H9 (cell line): ENCODE data around the gene TMED10. TPM values are rescaled to one million over a fixed set of nuclear protein-coding genes. Genes with fewer than 3 reads are reported as not detected.

Experiments
- DNase-seq: peaks from one replicate; pipeline ENCODE4 v3.0.0-alpha.2; 2017
- H2AFZ ChIP-seq: one replicate; pipeline ENCODE4 v1.6.1; 2013; ENCODE audit warnings: mild to moderate bottlenecking, low read length, control low read depth, moderate library complexity
- H2AK5ac ChIP-seq: 2 replicates; pipeline ENCODE4 v1.6.1; 2013; ENCODE audit warnings: low read length, control low read depth, mixed read lengths; ENCODE audit not compliant: insufficient read length
- H2BK120ac ChIP-seq: one replicate; pipeline ENCODE4 v1.6.1; 2013; ENCODE audit warnings: low read depth, mild to moderate bottlenecking, low read length, control low read depth, inconsistent platforms; ENCODE audit not compliant: poor library complexity, severe bottlenecking
- H2BK12ac ChIP-seq: 2 replicates; pipeline ENCODE4 v1.6.1; 2013; ENCODE audit warnings: low read length, control low read depth, mixed read lengths, low read depth; ENCODE audit not compliant: insufficient read length
- H2BK15ac ChIP-seq: 2 replicates; pipeline ENCODE4 v1.6.1; 2013; ENCODE audit warnings: low read depth, low read length, control low read depth
- H2BK20ac ChIP-seq: one replicate; pipeline ENCODE4 v1.6.1; 2013; ENCODE audit warnings: low read depth, mild to moderate bottlenecking, low read length, control low read depth, inconsistent platforms; ENCODE audit not compliant: poor library complexity, severe bottlenecking
- H2BK5ac ChIP-seq: 2 replicates; pipeline ENCODE4 v1.6.1; 2013; ENCODE audit warnings: low read length, control low read depth, mixed read lengths; ENCODE audit not compliant: insufficient read length
- H3K14ac ChIP-seq: 2 replicates; pipeline ENCODE4 v1.6.1; 2013; ENCODE audit warnings: low read length, control low read depth; ENCODE audit not compliant: insufficient read depth
- H3K18ac ChIP-seq: 2 replicates; pipeline ENCODE4 v1.6.1; 2013; ENCODE audit warnings: low read depth, mild to moderate bottlenecking, mixed read lengths, low read length, control low read depth; ENCODE audit not compliant: insufficient read length
- H3K23ac ChIP-seq: 2 replicates; pipeline ENCODE4 v1.6.1; 2013; ENCODE audit warnings: low read length, control low read depth, mixed read lengths, low read depth; ENCODE audit not compliant: insufficient read length
- H3K23me2 ChIP-seq: 2 replicates; pipeline ENCODE4 v1.6.1; 2013; ENCODE audit warnings: low read depth, mild to moderate bottlenecking, mixed read lengths, low read length, control low read depth; ENCODE audit not compliant: insufficient read length, poor library complexity, severe bottlenecking
- H3K27ac ChIP-seq: 2 replicates; pipeline ENCODE4 v1.5.1; 2013; ENCODE audit warnings: low read length, control low read depth, mixed read lengths, low read depth; ENCODE audit not compliant: insufficient read length
- H3K27me3 ChIP-seq: 2 replicates; pipeline ENCODE4 v1.6.1; 2013; ENCODE audit warnings: low read length, control low read depth, inconsistent platforms; ENCODE audit not compliant: insufficient read depth
- H3K4ac ChIP-seq: 2 replicates; pipeline ENCODE4 v1.6.1; 2013; ENCODE audit warnings: low read depth, mild to moderate bottlenecking, control low read depth, inconsistent platforms, low read length, moderate library complexity
- H3K4me1 ChIP-seq: 2 replicates; pipeline ENCODE4 v1.6.1; 2013; ENCODE audit warnings: low read length, control low read depth, inconsistent platforms; ENCODE audit not compliant: insufficient read depth
- H3K4me2 ChIP-seq: 2 replicates; pipeline ENCODE4 v1.6.1; 2013; ENCODE audit warnings: low read length, control low read depth, mixed read lengths; ENCODE audit not compliant: insufficient read length, insufficient read depth
- H3K56ac ChIP-seq: 2 replicates; pipeline ENCODE4 v1.6.1; 2013; ENCODE audit warnings: low read depth, mild to moderate bottlenecking, mixed read lengths, low read length, control low read depth; ENCODE audit not compliant: insufficient read length
- H3K79me1 ChIP-seq: 2 replicates; pipeline ENCODE4 v1.6.1; 2013; ENCODE audit warnings: low read depth, mild to moderate bottlenecking, moderate library complexity, low read length, control low read depth, inconsistent platforms; ENCODE audit not compliant: insufficient read depth, poor library complexity, severe bottlenecking
- H3K79me2 ChIP-seq: 2 replicates; pipeline ENCODE4 v1.6.1; 2013; ENCODE audit warnings: low read length, control low read depth, inconsistent platforms; ENCODE audit not compliant: insufficient read depth
- H3K9ac ChIP-seq: 2 replicates; pipeline ENCODE4 v1.6.1; 2013; ENCODE audit warnings: low read length, control low read depth, mixed read lengths; ENCODE audit not compliant: insufficient read length; ENCODE audit errors: extremely low read depth
- H3K9me3 ChIP-seq: one replicate; pipeline ENCODE4 v1.6.1; 2013; ENCODE audit warnings: low read depth, low read length, inconsistent platforms; ENCODE audit not compliant: control insufficient read depth
- H3T11ph ChIP-seq: one replicate; pipeline ENCODE4 v1.6.1; 2013; ENCODE audit warnings: mild to moderate bottlenecking, low read length, control low read depth, inconsistent platforms
- H4K20me1 ChIP-seq: one replicate; pipeline ENCODE4 v1.6.1; 2013; ENCODE audit not compliant: control insufficient read depth, insufficient read length, insufficient read depth
- H4K5ac ChIP-seq: 2 replicates; pipeline ENCODE4 v1.6.1; 2013; ENCODE audit warnings: low read depth, mild to moderate bottlenecking, mixed read lengths, low read length, control low read depth; ENCODE audit not compliant: insufficient read length
- H4K8ac ChIP-seq: replicated peaks from 2 replicates; pipeline ENCODE4 v1.6.1; 2013; ENCODE audit warnings: low read length, control low read depth, mixed read lengths, low read depth; ENCODE audit not compliant: insufficient read length
- H4K91ac ChIP-seq: 2 replicates; pipeline ENCODE4 v1.6.1; 2013; ENCODE audit warnings: low read depth, mild to moderate bottlenecking, moderate library complexity, mixed read lengths, low read length, control low read depth; ENCODE audit not compliant: insufficient read length
- H3K27ac Mint-ChIP-seq, 3 experiments: 2 replicates in 2 of 3; 3 replicates in 1 of 3; pipeline ENCODE4 v1.8.0; 2020 to 2021; ENCODE audit warnings: mixed read lengths in 3 of 3, mild to moderate bottlenecking in 1 of 3, moderate library complexity in 1 of 3
- H3K27me3 Mint-ChIP-seq: 2 replicates; pipeline ENCODE4 v1.8.0; 2021; ENCODE audit warnings: low read depth, mild to moderate bottlenecking, moderate library complexity, mixed read lengths
- H3K36me3 Mint-ChIP-seq, 3 experiments: 2 replicates in 2 of 3; 3 replicates in 1 of 3; pipeline ENCODE4 v1.8.0; 2020 to 2021; ENCODE audit warnings: low read depth in 3 of 3, mixed read lengths in 3 of 3; ENCODE audit not compliant: insufficient read depth in 1 of 3
- H3K4me1 Mint-ChIP-seq, 2 experiments: 2 replicates each; pipeline ENCODE4 v1.8.0; 2020; ENCODE audit warnings: mixed read lengths in 2 of 2
- H3K4me3 Mint-ChIP-seq, 2 experiments: 2 replicates in 1 of 2; 3 replicates in 1 of 2; pipeline ENCODE4 v1.8.0; 2020 to 2021; ENCODE audit warnings: mild to moderate bottlenecking in 2 of 2, mixed read lengths in 2 of 2, moderate library complexity in 1 of 2
- H3K9me3 Mint-ChIP-seq, 2 experiments: 2 replicates in 1 of 2; 3 replicates in 1 of 2; pipeline ENCODE4 v1.8.0; 2020; ENCODE audit warnings: mild to moderate bottlenecking in 2 of 2, mixed read lengths in 2 of 2, moderate library complexity in 1 of 2
- CTCF ChIP-seq: fragments of 200-600 bp; sonication (generic); conservative IDR thresholded peaks from 3 replicates; pipeline ENCODE4 v1.8.0; 2021; ENCODE audit warnings: antibody characterized with exemption, mild to moderate bottlenecking
- WGBS: extraction: QIAGEN DNeasy Blood & Tissue Kit; methylation state at CpG from one replicate; pipeline ENCODE4 v1.1.7; 2013; ENCODE audit warnings: missing lambda C conversion rate, low lambda C conversion rate, mixed read lengths; ENCODE audit not compliant: insufficient read length; ENCODE audit errors: extremely low coverage; 5-methylcytosine and 5-hydroxymethylcytosine counted together
- total RNA-seq: library from RNA; stranded (reverse); gene quantifications from 2 replicates; pipeline ENCODE4 v1.2.1, GENCODE V29; 2021

TMED10 gene
- total RNA-seq, 1 experiment from 2014 or later: 176 TPM

- H3K18ac ChIP-seq: no peak overlapping the region
- Mint-ChIP-seq H3K27me3 (no peaks in the 10 kb centered on the region), H3K4me3 (no peak overlapping the region), H3K4me1 (peaks cover 11 to 14% of the 10 kb centered on the region in 2 experiments), H3K27ac (peak overlapping the region in 1 of 3 experiments; percentile 55; a peak in 1 of 7 replicates), H3K36me3 (peaks cover 0 to 3% (median 0%) of the 10 kb centered on the region in 3 experiments; a peak in 1 of 7 replicates), H3K9me3 (no peaks in the 10 kb centered on the region)
- no peak for DNase-seq
- no peak for TF ChIP-seq CTCF
- no peak overlapping the region for H3K4me2 ChIP-seq
- no peak overlapping the region for H2BK15ac ChIP-seq
- no peaks in the 10 kb centered on the region for H3K4me1 ChIP-seq
- H3K23ac ChIP-seq: no peak overlapping the region
- H3K79me1 ChIP-seq: peaks cover 16% of the 10 kb centered on the region
- H3K4ac ChIP-seq: no peak overlapping the region
- H3K14ac ChIP-seq: no peak overlapping the region
- no peaks in the 10 kb centered on the region for H3K9me3 ChIP-seq
- no peaks in the 10 kb centered on the region for H3K27me3 ChIP-seq
- no peak overlapping the region for H3T11ph ChIP-seq
- H2AFZ ChIP-seq: no peak overlapping the region
- no peak overlapping the region for H2BK20ac ChIP-seq
- H2AK5ac ChIP-seq: no peak overlapping the region
- no peaks in the 10 kb centered on the region for H3K23me2 ChIP-seq
- no peaks in the 10 kb centered on the region for H4K20me1 ChIP-seq
- H2BK12ac ChIP-seq: no peak overlapping the region
- H4K5ac ChIP-seq: no peak overlapping the region
- no peak overlapping the region for H2BK5ac ChIP-seq
- H4K91ac ChIP-seq: no peak overlapping the region
- no CpG with 5 or more reads among the region's 2 CpGs for WGBS
- H2BK120ac ChIP-seq: no peak overlapping the region
- H3K79me2 ChIP-seq: peaks cover 22% of the 10 kb centered on the region; the same call in 1 of the 2 replicates
- H3K9ac ChIP-seq: no peak overlapping the region
- H3K56ac ChIP-seq: no peak overlapping the region
- H3K27ac ChIP-seq: no peak overlapping the region
- H4K8ac ChIP-seq: no peak overlapping the region
Observed at GRCh38 chr14:75167325-75167724, 9.1 kb downstream of the TMED10 start.
